Stomach (tissue), 9 donors: ENCODE measurements around the gene TPH2. TPM values are rescaled to one million over a fixed set of nuclear protein-coding genes. Genes with fewer than 3 reads are reported as not detected.

Source experiments
- DNase-seq, 2 donors: peaks; one replicate each; pipeline versions ENCODE4 v3.0.0 to v3.0.0-alpha.2; 2013 to 2019
- H3K27ac ChIP-seq, 5 donors: fragments of 200-600 bp in 4 of 5; sonication (generic) in 4 of 5; one replicate each; pipeline ENCODE4 v1.5.1; 2013 to 2019; ENCODE audit warnings: mild to moderate bottlenecking in 1 of 5, moderate library complexity in 1 of 5
- H3K27me3 ChIP-seq, 3 donors: fragments of 200-600 bp; sonication (generic); one replicate each; pipeline ENCODE4 v1.5.1; 2017 to 2019; ENCODE audit warnings: mixed run types in 1 of 3
- H3K36me3 ChIP-seq, 4 donors: fragments of 200-600 bp; sonication (generic); 1 replicate in 3 of 4; 2 replicates in 1 of 4; pipeline ENCODE4 v1.5.1; 2016 to 2019
- H3K4me1 ChIP-seq, 4 donors: fragments of 200-600 bp; sonication (generic); one replicate each; pipeline ENCODE4 v1.5.1; 2016 to 2019
- H3K4me3 ChIP-seq, 4 donors: fragments of 200-600 bp; sonication (generic) in 3 of 4; one replicate each; pipeline ENCODE4 v1.5.1; 2016 to 2019; ENCODE audit warnings: mild to moderate bottlenecking in 1 of 4
- H3K9me3 ChIP-seq, 4 donors: fragments of 200-600 bp; sonication (generic); one replicate each; pipeline ENCODE4 v1.5.1; 2016 to 2019
- EP300 ChIP-seq: sonication (generic); formaldehyde crosslinking; IDR thresholded peaks from one replicate; pipeline ENCODE4 v1.6.1; 2017; ENCODE audit warnings: antibody characterized with exemption
- POLR2A ChIP-seq, 4 donors: fragments of 450-650 bp; IDR thresholded peaks; one replicate each; pipeline ENCODE4 v1.6.1; 2016; ENCODE audit warnings: antibody characterized with exemption in 4 of 4, control low read depth in 2 of 4, mild to moderate bottlenecking in 1 of 4, moderate library complexity in 1 of 4
- POLR2AphosphoS5 ChIP-seq, 3 donors: sonication (generic); formaldehyde crosslinking; IDR thresholded peaks; one replicate each; pipeline ENCODE4 v1.6.1; 2016; ENCODE audit warnings: antibody characterized with exemption in 3 of 3
- WGBS, 5 donors: extraction: QIAGEN DNeasy Blood & Tissue Kit in 3 of 5; methylation state at CpG; one replicate each; pipeline versions ENCODE4 v1.1.5 to v1.1.7; 2013 to 2018; 5-methylcytosine and 5-hydroxymethylcytosine counted together
- intact Hi-C: fragments of 100-400 bp; cut with DNase I; formaldehyde crosslinking; loops from one replicate; pipeline ENCODE4 v1.15.1; 2023; ENCODE audit warnings: low total_unique reads
- polyA plus RNA-seq, 3 donors: library from polyadenylated mRNA; stranded (reverse); fragments of 200-250 nt; gene quantifications; one replicate each; pipeline ENCODE4 v1.2.3, GENCODE V29; 2013
- total RNA-seq, 5 donors: library from RNA; depleted of rRNA; stranded (reverse); fragments of >200 nt; gene quantifications; one replicate each; pipeline versions ENCODE4 v1.1.0 to v1.2.3, GENCODE V29; 2014 to 2016
- TF ChIP-seq, protein P1 (sequence below), 7 experiments: fragments of 450-650 bp in 4 of 7; fragments of 200-600 bp in 3 of 7; sonication (generic) in 3 of 7; IDR thresholded peaks; one replicate each; pipeline ENCODE4 v1.5.1; 2016 to 2019; ENCODE audit warnings: antibody characterized with exemption in 7 of 7, control low read depth in 2 of 7, mild to moderate bottlenecking in 1 of 7
- donor health status: healthy with polysubstance abuse.
- donor health status: Bipolar disorder and iron deficiency.
- donor health status: healthy.

Gene TPH2
- total and polyA plus RNA-seq, 8 donors = 0.37 TPM; not detected in 7

DNA sequence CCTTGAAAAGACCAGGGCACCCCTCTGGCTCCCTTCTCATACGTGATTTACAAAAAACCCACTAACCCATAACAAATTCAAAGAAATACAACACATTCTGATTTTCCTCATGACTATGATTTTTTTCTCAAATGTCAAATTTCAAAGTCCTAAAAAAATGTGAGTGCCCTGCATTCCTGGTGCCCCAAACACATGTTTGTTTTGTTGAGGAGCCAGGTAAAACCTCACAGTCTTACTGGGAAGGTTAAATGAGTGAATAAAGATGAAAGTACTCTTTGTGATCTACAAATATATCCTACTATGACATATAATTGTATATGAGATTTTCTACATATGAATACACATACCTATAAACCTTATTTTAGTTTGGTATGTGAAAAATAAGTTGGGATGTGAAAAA is 30.7 kb downstream of the TPH2 start:
- WGBS, 5 donors = 78 to 92% (median 87%) methylated on average over 1 of the region's 1 CpG
- H3K9me3 ChIP-seq = no peaks in the 10 kb centered on the region
- no peak overlapping the region for H3K4me3 ChIP-seq
- no peaks in the 10 kb centered on the region for H3K36me3 ChIP-seq
- H3K27me3 ChIP-seq = peaks cover 0 to 8% (median 0%) of the 10 kb centered on the region in 3 donors
- TF ChIP-seq EP300 (no peak), POLR2A (IDR thresholded peaks at IDR 0.05) (no peak), POLR2AphosphoS5 (IDR thresholded peaks at IDR 0.05) (no peak)
- TF ChIP-seq, protein P1, sequence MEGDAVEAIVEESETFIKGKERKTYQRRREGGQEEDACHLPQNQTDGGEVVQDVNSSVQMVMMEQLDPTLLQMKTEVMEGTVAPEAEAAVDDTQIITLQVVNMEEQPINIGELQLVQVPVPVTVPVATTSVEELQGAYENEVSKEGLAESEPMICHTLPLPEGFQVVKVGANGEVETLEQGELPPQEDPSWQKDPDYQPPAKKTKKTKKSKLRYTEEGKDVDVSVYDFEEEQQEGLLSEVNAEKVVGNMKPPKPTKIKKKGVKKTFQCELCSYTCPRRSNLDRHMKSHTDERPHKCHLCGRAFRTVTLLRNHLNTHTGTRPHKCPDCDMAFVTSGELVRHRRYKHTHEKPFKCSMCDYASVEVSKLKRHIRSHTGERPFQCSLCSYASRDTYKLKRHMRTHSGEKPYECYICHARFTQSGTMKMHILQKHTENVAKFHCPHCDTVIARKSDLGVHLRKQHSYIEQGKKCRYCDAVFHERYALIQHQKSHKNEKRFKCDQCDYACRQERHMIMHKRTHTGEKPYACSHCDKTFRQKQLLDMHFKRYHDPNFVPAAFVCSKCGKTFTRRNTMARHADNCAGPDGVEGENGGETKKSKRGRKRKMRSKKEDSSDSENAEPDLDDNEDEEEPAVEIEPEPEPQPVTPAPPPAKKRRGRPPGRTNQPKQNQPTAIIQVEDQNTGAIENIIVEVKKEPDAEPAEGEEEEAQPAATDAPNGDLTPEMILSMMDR (IDR thresholded peaks at IDR 0.05) = no peak
- H3K27ac ChIP-seq = no peak overlapping the region
- intact Hi-C loops = no loop called here
- DNase-seq = no peak
- no peaks in the 10 kb centered on the region for H3K4me1 ChIP-seq

DNA sequence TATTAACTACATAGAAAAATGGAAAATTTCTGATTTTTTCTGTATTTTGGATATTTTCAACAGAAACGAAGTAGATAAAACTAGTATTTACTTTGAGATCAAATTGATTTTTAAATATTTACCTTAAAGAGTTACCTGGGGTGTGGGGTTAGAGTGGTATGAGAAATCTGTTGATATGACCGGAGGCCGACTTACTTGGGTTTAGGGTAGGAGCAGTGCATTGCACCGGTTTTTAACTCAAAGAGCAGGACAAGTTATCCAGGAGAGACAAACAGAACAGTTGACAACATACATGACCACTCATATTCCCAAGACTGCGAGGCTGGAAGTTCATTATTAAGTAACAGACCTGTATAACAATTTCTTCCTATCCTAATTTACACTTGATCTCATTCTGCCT is 31.4 kb downstream of the TPH2 start:
- DNase-seq = no peak
- H3K36me3 ChIP-seq = no peaks in the 10 kb centered on the region
- TF ChIP-seq POLR2AphosphoS5 (IDR thresholded peaks at IDR 0.05) (no peak), EP300 (no peak), POLR2A (IDR thresholded peaks at IDR 0.05) (no peak)
- TF ChIP-seq, protein P1 (IDR thresholded peaks at IDR 0.05) = no peak
- WGBS, 5 donors = 39 to 61% (median 52%) methylated on average over 5 of the region's 5 CpGs
- no peak overlapping the region for H3K4me3 ChIP-seq
- H3K27ac ChIP-seq = no peak overlapping the region
- intact Hi-C loops = no loop called here
- no peaks in the 10 kb centered on the region for H3K4me1 ChIP-seq
- H3K27me3 ChIP-seq = peaks cover 0 to 8% (median 0%) of the 10 kb centered on the region in 3 donors
- no peaks in the 10 kb centered on the region for H3K9me3 ChIP-seq

DNA sequence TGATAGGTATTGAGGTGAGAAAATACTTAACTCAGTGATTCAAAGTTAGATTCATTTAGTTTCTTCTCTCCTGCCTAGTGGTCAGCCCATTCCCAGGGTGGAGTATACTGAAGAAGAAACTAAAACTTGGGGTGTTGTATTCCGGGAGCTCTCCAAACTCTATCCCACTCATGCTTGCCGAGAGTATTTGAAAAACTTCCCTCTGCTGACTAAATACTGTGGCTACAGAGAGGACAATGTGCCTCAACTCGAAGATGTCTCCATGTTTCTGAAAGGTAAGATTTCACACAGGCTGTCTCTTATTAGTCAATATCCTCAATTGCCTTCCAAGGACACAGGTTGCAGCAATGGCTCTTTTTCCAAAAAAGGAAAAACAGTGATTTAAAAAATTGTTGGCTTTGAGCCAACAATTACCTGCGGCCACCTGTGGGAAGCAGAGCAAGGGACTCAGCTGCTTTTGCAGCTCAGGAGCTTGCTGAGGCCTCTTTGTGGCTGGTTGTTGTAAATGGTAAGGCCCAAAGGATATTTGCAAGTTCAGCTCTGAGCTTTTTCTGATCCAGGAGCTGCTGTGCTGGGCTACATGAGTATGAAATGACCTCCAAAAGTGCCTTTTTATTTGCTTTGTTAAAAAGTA is 33.9 kb downstream of the TPH2 start:
- Histone ChIP-seq H3K4me1 (no peaks in the 10 kb centered on the region), H3K36me3 (no peaks in the 10 kb centered on the region), H3K9me3 (no peaks in the 10 kb centered on the region), H3K27ac (no peak overlapping the region), H3K4me3 (no peak overlapping the region), H3K27me3 (peaks cover 0 to 8% (median 0%) of the 10 kb centered on the region in 3 donors)
- no peak for TF ChIP-seq POLR2AphosphoS5 (IDR thresholded peaks at IDR 0.05)
- TF ChIP-seq, protein P1 (IDR thresholded peaks at IDR 0.05) = no peak
- 58 to 65% (median 60%) methylated on average over 4 of the region's 4 CpGs for WGBS, 5 donors
- intact Hi-C loops = no loop called here
- peak in 1 of 2 donors; percentile 30 for DNase-seq

- 57 to 83% (median 67%) methylated on average over 4 of the region's 4 CpGs for WGBS, 5 donors
- Histone ChIP-seq H3K27me3 (peaks cover 0 to under 1% (median 0%) of the 10 kb centered on the region in 3 donors), H3K36me3 (no peaks in the 10 kb centered on the region), H3K4me1 (no peaks in the 10 kb centered on the region), H3K9me3 (no peaks in the 10 kb centered on the region), H3K27ac (no peak overlapping the region), H3K4me3 (no peak overlapping the region)
- DNase-seq = no peak
- TF ChIP-seq POLR2AphosphoS5 (IDR thresholded peaks at IDR 0.05) (no peak), EP300 (no peak), POLR2A (IDR thresholded peaks at IDR 0.05) (no peak)
- TF ChIP-seq, protein P1 (IDR thresholded peaks at IDR 0.05) = no peak
- intact Hi-C loops = no loop called here
Observed at GRCh38 chr12:71973687-71974086, 35.0 kb downstream of the TPH2 start.
